ENCODE data around the gene MRGPRF.
A peak's percentile ranks its signal among the peaks of the same experiment; 100 is the strongest.

MRGPRF gene

DNA sequence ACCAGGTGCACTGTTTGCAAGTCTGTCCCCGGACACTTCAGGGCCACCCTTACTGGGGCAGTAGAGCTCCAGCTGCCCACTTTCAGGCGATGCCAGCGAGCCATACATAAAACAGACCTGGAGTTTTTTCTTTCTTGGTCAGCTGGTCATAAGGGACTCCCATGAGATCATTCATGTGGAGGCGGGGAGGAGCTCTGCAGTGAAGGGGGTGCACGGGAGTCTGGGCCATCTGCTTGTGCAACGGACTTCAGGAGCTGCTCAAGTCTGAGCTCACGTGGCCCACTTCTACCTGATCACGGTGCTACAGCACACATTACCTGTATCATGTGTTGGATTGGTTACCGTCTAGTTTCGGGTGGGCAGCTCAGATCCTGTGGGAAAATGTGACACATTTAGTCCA is 9.2 kb upstream of the MRGPRF start:
- no peak for DNase-seq (ENCODE audit: low read depth)

DNA sequence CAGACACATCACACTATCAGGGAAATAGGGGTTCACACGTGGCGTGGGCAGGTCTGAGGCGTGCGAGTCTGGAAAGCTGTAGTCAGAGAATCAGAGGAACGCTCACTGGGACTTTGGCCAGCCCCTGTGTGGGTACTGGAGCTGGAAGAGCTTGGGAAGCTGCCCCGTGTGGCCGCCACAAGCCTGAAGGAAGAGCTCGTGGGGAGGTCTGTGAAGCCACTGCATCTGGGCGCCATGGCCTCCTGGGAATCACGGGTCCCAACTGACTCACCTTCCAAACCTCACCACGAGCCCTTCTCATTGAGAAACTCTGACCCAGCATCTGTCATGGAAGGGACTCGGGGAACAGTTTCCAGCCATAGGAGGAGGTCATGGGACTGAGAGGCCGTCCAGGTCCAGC is 5.9 kb upstream of the MRGPRF start:
- DNase-seq (ENCODE audit: low read depth) = no peak

DNA sequence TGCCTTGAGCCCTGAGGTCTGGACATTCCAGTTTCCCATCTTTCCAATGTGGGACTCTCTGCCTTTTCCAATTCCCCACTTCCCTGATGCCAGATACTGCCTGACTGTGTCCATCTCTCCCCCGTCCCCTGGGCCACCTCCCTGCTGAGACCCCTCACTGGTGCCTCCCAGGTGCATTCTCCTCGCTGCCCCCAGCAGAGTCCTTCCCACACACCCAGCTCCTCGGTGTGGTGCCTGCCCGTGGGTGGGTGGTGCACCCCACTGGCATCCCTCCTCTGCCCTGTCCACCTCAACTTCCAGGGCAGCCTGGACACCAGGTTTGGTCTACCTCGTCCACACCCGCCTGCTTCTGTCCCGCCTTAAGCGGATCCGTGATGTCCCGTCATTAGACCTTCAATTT is 4.9 kb upstream of the MRGPRF start:
- DNase-seq (ENCODE audit: low read depth) = no peak

DNA sequence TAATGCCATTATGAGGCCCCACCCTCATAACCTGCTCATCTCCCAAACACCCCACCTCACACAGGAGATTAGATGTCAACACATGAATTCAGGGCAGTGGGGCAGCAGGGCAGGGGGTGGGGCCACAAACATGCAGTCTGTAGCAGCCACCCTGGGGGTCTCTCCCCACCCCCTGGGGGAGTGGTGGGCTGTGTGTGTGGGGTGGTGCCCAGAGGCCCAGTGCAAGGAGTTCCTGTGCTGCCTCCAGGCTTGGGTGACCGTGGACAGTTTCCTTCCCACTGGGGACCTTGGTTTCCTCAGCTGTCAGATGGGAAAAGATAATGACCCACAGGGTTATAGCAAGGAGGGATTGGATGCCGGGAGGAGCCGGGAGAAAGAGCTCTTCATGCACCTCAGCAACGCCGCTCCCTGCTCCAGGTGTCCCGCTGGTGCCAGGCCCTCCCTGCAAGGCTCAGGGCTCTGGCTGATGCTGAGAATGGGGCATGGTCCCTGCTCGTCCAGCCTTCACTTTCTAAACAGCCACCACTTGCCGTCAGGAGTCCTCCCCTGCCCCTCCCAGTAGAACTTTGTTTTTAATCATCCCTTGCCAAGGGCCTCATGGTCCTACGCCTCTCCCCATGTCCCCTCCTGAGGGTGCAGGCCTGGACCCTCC is 2.0 kb upstream of the MRGPRF start:
- DNase-seq (ENCODE audit: low read depth) = no peak

DNA sequence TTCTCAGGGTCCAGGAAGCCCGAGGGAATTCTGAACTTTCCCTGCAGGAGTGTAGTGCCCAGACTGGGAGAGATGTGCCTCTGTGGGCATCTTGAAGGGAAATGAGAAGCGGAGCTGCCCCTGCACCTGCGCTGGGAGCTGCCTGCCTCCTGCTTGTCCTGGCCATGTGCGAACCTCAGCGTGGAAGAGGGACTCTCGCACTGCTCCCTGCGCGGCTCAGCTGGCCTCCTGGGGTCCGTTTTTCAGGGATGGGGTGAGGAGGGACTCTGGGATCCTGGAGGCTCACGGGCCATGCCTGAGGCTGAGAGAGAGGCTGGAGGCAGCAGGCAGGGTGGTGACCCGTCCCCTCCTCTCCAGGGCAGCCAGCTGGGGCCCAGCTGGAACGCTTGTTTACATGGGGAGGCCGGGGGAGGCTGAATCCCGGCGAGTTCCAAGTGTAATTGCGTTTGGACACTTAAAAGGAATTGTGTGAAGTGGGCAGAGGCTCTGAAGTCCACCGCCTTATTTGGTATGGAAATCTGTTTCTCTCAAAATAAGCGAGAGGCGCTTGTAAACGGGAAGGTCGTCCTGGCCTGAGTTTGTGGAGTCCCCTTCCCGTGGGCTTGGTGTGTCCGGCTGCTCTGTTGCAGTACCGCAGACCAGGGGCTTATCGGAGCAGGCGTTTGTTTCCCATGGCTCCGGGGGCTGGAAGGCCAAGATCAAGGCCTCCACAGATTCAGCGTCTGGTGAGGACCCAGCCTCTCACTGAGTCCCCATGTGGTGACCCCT is 1.2 kb upstream of the MRGPRF start:
- DNase-seq (ENCODE audit: low read depth) = no peak

DNA sequence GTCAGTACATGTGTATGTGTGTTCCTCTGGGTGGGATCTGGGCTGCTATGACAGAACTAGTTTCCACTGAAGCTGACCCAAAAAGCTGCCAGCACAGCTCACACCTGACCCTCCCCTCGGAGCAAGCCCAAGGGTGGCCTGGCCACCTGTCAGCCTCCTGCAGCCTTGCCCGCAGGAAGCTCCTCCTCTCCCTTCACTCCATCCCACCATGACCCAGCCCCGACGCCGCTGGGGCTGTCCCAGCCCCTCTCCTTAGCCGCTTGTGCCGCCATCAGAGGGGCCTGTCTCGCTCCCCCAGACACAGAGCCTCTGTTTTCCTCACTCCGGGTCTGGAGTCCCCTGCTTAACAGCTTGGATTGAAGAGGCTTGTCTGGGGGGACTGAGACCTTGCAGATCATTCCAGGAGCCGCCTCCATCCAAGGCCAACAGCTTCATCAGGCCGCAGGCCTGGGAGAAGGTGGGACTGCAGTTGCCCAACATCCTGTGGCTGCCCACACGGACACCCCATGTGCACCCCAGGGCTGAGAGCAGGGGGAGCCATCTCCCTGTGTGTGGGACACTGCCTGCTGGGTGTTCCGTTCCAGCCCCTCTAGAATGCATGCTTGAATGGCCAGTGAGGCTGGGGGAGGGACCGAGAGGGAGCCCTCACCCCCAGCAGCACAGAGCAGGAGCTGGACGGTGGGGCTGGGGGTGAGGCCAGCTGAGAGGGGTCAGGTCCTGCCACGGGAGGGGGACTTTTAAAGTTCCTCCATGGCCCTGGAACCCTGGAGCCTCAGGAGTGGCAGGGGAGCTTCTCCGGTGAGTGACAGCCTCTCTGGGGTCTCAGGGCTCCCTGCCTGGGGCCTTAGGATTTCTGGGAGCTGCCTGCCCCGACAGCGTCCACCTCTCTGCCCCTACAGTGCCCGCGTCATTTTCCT is 696 bp downstream of the MRGPRF start:
- no peak for DNase-seq (ENCODE audit: low read depth)

DNA sequence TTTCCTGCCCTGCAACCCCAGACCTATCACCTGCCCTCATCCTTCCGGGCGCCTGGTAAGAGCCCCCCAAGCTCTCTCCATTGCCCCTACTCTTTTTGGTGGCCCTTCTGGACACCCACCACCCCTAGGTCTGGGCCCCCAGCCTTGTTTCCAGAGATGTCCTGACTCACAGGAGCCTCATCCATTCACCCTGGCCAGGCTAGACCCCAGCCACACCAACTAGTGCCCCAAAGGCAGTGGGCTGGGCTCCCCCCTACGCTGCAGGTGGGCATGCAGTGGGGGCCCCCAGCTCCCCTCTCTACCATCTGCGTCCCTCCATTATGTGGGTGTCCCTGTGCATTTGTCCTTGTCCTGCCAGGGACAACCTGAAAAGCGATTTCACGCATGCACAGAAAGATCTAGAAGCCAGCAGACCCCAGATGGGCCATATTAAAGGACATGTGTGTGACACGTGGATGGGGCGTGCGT is 1.4 kb downstream of the MRGPRF start:
- no peak for DNase-seq (ENCODE audit: low read depth)

DNA sequence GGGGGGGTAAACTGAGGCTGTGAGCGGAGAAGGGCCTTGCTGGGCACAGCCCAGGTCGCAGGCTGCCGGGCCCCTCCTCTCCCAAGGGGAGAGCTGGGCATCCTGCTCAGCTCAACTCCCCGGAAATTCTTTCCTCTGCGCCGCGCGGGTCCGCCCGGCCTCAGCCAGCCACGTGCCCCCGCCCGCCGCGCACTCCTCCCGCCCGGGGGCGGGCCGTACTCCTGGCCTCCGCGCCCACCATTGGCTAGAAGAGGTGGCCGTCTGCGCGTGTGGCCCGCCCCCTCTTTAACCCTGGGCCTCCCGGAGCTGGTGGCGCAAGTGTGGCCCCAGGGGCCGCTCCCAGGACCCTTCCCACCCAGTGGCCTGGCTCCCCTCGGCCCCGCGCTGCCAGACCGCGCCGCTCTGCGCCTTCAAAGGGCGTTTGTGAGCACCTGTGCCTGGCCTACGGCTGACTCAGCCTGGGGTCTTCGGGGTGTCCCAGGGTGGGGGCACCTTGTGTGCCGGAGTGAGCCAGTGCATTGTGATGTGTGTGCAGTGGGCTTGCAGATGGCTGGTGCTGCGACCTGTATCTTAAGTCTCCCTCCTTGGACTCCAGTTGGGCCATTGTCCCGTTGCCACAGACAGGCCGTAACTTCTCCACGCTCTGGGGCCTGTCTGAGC is 2.0 kb downstream of the MRGPRF start:
- peak; percentile 26 for DNase-seq (ENCODE audit: low read depth)

DNA sequence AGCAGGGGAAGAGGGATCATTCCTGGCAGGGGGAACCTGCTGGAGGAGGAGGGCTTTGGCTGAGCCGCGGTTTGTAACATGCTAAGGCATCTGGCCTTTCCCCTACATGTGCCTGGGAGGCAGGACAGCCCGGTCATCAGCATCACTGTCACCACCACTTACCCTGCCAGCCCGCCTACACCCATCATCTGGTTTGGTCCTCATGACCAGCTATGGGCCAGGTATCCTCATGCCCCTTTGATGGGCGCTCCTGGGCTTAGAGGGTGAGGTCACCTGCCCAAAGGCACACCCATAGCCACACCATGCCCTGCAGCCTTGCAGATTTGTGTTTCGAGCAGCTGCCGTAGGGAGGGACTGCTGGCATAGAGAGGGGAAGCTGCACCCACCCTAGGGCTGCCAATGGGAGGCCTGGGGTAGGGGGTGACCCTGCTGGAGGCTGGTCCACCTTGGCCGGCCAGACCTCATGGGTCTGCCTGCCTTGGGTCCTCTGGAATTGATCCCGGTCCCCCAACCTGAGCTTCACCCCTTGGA is 2.6 kb downstream of the MRGPRF start:
- DNase-seq (ENCODE audit: low read depth) = no peak

DNA sequence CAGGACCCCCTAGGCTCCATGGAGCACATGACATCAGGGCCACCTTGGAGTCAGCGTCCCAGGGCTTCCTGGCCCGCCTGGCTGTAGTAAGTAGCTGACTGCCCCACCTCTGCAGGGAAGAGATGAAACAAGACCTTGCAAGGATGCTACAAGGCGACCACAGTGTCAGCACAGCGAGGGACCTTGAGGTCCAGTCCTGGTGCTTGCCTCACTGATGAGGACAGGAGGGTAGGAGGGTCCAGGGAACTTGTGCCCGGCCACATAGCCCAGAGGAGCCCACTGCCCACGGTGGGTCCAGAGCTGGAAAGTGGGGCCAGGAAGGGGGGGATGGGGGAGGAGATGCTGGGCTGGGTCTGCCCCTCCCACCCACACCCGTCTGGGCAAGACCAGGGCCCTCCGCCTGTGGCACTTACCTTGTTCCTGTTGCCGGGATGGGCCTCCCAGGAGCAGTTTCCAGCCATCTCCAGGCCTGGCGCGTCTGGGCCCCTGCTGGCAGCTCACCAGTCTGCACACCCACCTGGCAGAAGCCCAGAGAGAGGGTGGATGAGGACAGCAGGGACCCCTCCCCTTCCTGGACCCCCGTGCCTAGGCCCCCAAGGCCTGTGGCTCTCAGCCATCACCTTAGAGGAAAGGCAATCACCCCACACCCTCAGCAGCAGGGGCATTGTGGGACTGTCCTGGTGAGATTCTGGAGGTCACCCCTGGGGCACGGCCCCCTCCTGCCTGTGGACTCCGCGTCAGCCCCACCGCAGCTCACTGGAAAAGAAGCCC is 3.4 kb downstream of the MRGPRF start:
- DNase-seq (ENCODE audit: low read depth) = no peak

DNA sequence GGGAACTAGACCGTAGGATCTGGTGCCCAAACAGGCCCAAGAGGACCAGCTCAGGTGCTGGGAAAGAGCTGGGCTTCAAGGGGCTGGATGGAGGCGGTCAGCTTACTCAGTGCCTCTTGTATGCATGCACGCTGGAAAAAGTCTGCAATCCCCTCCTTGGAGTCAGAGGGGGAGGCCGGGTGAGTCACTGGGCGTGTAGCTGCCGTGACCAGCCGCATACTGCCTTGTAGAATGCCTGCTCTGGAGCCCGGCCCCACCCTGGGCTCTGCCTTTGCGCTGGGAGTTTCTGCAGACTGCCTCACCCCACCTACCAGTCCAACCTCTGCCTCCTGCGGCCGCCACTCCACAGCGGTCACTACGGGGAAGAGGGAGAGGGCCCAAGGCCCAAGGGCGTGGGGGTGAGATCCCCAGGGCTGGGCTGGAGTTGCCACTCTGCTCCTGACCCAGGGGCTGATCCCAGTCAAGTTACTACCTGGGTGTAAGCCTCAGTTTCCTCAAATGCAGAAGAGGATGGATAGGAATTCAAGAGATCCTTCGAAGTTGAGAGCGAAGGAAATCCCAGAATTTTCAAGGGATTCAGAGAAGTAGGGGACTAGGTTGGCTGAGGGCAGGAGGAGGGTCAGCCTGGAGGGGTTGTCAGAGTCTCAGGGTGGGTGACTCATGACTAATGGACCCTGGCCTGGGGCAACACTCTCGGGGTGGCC is 4.2 kb downstream of the MRGPRF start:
- DNase-seq (ENCODE audit: low read depth) = no peak

DNA sequence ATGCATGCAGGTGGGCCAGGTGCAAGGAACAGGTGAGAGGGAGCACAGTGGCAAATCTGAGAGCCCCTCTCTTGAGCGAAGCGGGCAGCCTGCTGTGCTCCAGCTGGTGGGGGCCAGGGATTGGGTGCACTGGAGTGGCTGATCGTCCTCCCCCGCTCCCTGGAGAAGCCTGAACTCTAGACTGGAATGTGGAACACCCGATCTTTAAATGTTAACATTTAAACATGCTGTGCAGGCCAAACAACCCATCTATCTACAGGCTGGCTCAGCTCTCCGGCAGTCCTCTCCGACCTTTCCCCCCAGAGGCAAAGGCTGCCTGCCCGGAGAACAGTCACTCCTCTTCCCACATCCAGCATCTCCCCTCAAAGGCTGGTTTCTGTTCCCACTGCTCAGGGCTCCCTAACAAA is 5.1 kb downstream of the MRGPRF start:
- DNase-seq (ENCODE audit: low read depth) = no peak

DNA sequence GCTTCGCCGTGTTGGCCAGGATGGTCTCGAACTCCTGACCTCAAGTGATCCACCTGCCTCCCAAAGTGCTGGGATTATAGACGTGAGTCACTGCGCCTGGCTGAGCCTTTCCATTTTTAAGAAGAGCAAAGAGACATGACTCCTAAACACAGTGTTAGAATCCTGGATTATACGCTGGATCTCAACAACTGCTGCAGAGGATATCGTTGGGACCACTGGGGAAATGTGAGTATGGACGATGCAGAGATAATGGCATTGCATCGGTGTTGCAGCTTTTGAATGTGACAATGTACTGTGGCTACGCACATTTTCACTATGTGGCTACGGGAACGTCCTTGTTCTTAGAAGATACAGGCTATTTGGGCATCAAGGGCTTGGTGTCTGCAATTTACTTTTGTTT is 6.2 kb downstream of the MRGPRF start:
- DNase-seq (ENCODE audit: low read depth) = no peak

DNA sequence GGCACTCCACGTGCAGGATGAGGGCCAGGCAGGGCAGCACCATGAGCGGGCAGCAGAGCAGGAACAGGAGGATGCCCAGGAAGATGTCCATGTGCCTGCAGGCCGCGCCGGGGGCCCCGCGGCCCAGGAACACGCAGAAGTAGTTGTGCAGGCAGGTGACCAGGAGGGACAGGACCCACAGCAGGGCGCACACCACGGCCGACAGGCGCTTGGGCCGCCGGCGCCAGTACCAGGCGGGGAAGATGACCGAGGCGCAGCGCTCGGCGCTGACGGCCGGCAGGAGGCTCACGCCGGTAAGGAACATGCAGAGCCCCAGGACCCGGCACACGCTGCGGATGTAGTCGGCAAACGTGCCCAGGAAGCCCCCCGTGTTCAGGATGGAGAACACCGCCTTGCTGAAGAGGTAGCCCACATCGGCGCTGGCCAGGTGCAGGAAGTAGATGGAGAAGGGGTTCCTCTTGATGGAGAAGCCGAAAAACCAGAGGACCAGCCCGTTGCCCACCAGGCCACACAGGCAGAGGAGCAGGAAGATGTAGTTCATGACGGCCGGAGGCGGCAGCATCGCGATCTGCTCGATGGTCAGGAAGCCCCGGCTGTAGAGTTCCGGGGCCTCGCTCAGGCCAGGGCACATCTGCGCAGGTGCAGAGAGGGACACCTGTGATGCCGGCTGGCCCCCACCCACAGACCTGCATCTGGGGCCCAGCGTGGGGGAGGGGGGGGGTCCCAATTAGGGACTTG is 7.2 kb downstream of the MRGPRF start:
- no peak for DNase-seq (ENCODE audit: low read depth)

DNA sequence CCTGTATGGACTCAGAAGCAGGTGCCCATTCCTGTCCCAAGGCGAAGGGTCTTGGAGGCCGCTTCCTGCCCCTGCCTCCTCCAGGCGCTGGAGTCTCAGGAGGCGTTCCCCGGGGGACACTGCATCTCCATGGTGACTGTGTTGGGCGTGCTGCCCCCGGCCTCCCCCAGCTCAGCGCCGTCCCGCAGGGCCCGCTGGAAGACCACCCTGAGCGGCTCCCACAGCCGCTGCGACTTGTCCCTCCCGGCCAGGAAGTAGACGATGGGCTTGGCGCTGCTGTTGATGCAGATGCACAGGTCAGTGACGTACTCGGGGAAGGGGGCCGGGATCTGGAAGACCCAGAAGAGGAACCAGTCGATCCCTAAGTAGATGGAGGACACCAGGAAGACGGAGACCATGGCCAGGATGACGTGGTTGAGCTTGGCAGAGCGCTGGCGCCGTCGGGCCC is 7.8 kb downstream of the MRGPRF start:
- no peak for DNase-seq (ENCODE audit: low read depth)

DNA sequence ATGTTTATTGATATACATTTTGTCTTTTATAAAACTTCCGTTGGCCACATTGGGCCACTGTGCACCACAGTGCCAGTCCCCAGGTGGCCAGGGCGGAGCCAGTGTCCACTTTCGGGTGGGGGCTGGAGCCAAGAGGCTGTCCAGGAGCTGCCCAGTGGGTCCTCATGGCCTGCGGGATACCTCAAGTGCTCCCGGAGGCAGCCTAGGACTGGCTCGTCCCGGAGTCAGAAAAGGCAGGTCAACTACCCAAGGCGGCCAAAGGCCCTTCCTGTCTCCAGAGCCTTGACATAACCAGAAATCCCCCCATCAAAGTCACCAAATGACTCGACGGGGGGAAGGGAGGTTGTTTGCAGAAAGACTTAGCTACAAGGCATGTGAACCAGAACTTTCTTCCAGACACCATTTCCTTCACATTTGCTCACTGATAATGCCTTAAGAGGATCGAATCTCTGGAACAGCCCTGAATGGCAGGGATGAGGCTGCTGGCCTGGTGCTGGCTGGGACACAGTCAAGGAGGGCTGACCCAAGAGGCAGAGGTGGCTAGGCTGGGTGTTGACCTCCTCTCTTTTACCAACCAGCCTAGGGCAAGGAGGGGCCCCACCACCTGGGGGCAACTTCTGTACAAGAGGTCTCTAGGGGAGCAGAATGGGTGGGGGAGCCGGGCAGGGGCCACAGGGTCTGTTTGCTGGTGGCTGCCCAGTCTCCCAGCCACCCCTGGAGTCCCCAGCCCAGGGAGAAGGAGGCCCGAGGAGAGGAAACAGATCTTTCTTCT is 8.4 kb downstream of the MRGPRF start:
- no peak for DNase-seq (ENCODE audit: low read depth)

DNA sequence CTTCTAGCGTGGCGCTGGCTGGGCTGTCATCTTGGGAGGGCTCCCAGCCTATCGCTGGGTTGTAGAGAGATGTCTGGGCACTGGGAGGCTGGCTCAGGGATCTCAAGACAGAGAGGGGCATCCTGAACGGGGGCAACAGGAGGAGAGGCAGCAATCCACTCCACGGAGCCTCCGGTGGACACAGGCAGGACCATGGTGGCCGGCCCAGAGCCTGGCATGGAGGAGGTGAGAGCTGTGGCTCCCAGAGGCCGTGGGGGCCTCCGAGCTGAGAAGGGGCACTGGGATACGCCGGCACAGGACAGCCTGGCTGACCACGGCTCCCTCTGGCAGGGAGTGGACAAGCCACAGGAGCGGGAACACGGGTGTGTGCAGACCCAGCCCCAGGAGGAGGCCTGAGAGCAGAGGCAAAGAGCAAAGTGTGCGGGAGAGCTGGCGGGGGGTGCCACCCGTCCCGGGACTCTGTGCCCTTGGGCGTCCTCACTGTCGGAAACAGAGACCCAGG is 9.1 kb downstream of the MRGPRF start:
- DNase-seq (ENCODE audit: low read depth) = no peak

DNA sequence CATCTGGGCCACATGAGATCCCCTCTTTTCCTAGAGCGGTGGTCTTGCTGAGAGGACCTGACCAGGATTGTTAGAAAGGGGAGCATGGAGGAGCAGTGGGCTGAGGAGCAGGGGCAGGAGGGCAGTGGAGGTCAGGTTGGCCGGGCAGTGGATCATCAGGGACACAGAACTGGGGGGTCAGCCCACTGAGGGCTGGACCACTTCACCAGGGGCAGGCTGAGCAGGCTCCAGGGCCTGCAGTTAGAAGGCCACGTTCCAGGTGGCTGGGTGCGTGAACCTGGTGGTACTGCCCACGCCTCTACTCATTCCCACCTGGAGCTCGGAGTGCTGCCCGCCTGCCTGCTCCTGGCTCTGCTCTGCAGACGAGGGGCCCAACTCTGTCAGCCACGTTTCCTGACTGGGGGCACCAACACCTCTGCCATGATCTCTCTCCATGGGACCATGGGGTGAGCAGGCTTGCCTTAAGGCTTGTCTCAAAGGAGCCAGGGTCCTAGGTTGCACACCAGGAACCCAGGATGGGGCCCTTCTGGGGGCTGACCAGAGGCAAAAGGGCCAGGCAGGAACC is 9.7 kb downstream of the MRGPRF start:
- no peak for DNase-seq (ENCODE audit: low read depth)

All from stimulated activated CD8-positive, alpha-beta memory T cell treated with anti-CD3 and anti-CD28 coated beads, Interleukin-7, amount 100 ng/mL, for 24 hours (primary cell).